GM21423 (cell line): Measurements from ENCODE around the gene ZNF502.
"Not testable (repeated sequence)": the region's sequence is repeated elsewhere in the genome, so short reads cannot be mapped to it uniquely, and the experiment has no call there.

Experiments
- ATAC-seq: cut with Tn5 transposase; IDR thresholded peaks from one replicate; pipeline ENCODE4 v1.9.1; 2021; ENCODE audit warnings: mild to moderate bottlenecking, moderate library complexity; ENCODE audit not compliant: unreplicated experiment

Gene ZNF502

DNA sequence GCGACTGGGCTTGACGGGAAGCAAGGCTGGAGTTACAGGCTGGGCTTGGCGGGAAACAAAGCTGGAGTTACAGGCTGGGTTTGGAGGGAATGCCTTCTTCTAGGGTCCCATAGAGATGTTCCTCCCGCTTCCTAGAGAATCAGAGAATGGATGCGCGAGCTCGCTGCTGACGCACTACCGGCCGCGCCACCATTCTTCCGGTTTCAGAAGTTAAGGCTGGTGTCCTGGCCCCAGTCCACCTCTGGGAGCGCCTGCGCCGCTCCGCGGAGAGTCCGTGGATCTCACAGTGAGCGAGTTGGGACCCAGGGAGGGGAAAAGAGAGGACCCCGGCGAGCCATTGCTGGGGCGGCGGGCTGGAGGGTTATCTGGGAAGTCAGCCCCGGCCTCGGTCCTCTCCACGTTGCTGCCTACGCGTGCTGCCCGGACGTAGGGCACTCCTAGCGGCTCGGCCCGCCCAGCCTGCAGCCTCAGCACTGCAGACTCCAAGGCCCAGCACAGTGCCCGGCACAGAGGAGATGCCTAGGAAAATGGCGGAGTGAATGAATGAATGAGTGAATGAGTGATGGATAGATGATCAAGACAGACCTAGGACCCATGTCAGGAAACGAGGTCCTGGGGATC is at the start of gene ZNF502:
TSS of gene ZNF502 (plus strand) at position 206 of the 621 bp plus-strand sequence. CDS start 7,602 bp downstream, outside the sequence.
- ATAC-seq, result no peak

DNA sequence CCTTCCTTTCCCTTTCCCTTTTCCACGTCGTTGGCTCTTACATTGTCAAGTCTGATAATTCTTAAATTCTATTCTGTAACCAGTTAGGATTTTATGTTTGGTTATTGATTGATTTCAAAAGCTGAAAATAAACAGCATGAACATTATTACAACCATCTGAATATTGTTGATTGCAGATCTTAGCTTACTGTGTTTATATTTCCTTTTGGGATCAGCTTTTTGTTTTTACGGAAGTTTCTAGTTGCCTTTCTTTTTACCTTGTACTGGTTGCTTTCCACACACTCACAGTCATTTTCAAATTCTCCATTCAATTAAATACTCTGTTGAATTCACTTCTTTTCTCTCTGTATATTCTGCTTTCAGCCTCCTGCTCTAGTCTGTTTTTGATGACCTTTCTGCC is 47.3 kb upstream of the ZNF502 start:
- ATAC-seq, result no peak

DNA sequence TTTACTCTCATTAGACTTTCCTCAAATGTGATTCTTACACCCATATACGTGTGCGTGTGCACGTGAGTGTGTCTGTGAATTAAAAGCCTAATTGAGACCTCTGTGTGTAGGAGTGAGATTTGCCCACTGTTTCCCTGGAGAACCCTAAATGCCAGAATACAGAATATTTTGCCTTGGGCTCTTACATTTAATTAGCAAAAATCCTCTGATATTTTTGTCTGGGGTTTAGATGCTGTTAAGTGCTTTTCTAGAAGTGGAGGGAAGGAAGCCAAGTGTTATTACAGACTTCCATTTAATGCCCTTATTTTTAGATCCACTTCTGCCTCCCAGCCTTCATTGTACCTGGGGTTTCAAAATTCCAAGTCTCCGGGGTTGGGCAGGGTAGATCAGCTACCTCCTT is 46.1 kb upstream of the ZNF502 start:
- ATAC-seq, result no peak

DNA sequence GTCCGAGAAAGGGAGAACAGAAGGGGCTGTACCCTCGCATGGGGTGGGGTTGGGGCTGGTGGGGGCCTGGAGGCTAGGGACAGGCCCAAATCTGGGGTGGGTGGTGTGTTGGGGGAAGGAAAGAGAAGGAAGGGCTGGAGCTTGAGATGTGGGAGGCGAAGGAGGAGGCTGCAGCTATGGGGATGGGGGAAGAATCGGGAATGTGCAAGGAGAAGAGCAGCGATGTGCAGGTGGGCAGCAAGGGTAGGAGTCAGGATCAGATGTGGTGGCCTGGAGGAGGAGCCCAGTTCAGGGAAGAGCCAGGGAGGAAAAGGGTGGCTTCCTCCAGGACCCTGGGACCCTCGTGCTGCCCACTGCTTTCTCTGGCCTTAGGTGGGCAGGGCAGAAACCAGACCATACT is 42.7 kb upstream of the ZNF502 start:
- no peak for ATAC-seq

DNA sequence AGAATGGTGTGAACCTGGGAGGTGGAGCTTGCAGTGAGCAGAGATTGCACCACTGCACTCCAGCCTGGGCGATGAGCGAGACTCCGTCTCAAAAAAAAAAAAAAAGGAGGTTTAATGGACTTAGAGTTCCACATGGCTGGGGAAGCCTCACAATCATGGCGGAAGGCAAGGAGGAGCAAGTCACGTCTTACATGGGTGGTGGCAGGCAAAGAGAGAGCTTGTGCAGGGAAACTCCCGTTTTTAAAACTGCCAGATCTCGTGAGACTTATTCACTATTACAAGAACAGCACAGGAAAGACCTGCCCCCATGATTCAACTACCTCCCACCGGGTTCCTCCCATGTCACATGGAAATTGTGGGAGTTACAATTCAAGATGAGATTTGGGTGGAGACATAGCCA is 39.0 kb upstream of the ZNF502 start:
- not testable (repeated sequence) for ATAC-seq

DNA sequence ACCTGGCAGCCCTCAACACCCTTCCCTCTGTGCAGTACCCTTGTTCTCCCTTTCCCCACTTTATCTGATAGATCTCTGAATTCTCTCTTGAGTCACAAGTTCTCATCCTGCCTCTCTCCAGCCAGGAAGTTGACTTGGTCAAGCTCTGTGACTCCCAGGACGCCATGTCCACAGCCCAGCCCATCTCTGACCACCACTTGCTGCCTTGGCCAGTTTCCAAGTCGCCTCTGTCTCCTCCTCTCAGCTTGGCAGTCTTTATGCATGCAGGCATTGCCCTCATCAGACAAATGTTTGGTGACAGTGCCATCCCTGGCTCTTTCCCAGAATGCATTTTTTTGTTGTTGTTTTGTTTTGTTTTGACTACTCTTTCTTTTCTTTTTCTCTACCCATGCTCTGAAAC is 38.2 kb upstream of the ZNF502 start:
- ATAC-seq, result no peak

DNA sequence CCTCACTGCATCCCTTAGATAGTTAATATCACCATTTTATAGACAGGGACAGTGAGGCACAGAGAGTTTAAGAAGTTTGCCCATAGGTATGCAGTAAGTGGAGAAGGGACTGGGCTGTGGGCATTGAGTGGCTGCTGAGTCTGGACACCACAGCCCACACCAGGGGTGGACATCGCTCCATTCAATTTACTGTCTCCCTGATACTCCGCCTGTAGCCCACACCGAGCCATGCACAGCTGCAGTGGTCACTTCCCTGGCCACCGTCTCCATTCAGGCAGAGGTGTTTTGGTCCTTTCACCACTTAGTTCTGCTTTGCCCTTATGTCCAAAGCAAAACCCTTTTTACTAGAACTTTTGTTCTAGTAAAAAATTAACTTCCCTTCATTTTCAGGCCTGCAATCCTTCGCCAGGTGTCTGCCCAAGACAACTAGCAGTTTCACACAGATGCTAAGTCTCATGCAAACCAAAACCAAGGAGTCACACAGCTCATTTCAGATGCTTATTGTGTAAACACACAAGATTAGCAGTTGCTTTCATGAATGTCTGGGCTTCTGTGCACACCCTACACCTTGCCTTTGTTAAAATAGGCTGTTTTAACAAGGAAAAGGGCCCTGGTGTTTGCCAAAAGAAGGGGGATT is 33.9 kb upstream of the ZNF502 start:
- ATAC-seq, result no peak

DNA sequence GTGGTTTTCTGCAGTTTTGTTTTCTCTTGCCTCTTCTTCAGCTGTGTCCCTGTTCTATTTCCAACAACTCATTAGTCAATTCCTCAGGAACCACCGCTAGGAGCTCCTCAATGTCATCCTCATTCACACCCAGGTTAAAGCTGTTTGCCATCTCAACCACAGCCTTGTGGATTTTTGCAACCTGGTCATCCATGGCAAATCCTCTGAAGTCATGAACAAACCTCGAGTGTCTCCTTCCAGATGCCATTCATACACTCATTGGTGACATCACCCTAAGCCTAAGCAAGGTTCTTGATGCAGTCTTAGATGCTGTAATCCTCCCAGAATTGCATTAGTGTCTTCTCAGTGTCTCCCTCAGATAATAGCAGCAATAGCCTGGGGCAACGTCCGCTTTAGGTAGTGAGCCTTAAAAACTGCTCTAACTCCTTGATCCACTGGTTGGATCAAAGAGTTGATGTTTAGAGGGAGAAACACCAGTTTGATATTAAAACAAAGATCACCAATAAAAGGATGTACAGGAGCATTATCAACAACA is 31.5 kb upstream of the ZNF502 start:
- no peak for ATAC-seq

DNA sequence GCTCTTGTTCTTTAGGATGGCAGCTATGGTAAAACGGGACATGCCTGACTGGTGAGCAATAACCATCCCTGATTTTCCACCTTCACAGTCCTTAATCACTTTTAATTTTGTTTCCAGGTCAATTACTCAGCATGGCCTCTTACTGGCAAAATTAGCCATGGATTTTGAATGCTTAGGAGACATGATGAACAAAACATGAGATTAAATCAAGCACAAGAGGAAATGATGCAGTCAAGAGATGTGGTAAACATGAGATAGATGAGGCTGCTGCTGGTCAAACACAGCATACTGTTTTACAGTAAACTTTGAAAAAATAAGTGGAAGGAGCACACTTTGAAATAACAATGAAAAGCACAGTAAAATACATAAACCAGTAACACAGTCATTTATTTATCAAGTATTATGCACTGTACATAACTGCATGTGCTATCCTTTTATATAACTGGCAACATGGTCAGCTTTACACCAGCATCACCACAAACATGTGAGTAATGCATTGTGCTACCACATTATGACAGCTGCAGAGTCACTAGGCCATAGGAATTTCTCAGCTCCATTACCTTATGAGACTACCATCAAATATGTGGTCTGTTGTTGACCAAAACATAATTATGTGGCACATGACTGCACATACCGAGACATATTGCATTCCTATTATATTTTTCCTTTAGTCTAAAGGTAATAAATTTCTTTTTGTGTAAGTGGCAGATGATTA is 30.1 kb upstream of the ZNF502 start:
- ATAC-seq, result no peak

DNA sequence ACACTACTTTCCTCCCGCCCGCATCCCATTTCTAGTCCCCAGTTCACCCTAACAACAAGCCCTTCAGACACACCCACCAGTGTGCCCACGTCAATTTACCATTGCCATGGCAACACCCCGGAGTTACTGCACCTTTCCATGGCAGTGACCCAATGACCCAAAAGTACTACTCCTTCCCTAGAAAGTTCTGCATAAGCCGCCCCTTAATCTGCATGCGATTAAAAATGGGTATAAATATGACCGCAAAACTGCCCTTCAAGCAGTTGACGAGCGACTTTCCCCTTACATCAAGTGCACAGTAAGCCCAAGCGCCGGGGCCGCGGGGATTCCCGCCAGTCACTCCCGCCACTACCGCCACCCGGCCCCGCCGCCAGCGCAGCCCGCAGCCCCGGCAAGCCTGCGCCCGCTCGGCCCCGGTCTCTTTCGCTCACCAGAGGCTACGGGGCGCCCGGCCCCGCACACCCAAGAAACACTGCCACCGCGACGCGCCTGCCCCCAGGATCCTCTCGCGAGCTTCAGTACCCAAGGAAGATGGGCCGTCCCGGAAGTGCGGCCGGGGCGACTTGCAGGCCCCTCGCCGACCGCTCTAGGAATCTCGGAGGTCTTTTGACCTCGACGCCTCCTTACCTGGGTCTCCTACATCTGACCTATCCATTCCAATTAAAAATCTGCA is 27.2 kb upstream of the ZNF502 start:
- ATAC-seq, result no peak

DNA sequence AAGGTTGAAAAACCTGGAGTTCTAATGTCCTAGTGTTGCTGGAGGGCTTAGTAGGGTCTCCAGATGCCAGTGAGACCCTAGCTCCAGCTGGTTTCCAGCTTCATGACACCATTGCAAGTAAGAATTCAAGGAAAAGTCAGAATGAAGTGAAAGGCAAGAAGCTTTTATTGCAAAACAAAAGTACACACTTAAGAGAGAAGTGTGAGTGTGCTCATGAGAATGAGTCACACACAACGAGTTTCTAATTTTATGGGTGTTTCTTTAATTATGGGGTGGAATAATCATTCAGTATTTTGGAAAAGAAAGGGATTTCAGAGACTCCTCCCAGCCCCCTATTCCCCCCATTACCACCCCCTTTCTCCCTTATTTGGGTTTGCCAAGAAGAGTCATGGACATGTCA is 24.6 kb upstream of the ZNF502 start:
- no peak for ATAC-seq

DNA sequence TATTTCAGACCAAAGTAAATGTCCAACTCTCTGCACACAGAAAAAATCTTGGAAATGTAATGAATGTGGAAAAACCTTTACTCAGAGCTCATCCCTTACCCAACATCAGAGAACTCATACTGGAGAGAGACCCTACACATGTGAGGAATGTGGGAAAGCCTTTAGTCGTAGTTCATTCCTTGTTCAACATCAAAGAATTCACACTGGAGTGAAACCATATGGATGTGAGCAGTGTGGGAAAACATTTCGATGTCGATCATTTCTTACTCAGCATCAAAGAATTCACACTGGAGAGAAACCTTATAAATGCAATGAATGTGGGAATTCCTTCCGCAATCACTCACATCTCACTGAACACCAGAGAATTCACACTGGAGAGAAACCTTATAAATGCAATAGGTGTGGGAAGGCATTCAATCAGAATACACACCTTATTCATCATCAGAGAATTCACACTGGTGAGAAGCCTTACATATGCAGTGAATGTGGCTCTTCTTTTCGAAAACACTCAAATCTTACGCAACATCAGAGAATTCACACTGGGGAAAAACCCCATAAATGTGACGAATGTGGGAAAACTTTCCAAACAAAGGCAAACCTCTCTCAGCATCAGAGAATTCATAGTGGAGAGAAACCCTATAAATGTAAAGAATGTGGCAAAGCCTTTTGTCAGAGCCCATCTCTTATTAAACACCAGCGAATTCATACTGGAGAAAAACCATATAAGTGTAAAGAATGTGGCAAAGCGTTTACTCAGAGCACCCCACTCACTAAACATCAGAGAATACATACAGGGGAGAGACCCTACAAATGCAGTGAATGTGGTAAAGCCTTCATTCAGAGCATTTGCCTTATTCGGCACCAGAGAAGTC is 9.0 kb downstream of the ZNF502 start:
- ATAC-seq, result no peak

DNA sequence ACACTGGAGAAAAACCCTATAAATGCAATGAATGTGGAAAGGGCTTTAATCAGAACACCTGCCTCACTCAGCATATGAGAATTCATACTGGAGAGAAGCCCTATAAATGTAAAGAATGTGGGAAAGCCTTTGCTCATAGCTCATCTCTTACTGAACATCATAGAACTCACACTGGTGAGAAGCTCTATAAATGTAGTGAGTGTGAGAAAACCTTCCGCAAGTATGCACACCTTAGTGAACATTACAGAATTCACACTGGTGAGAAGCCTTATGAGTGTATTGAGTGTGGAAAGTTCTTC is 9.6 kb downstream of the ZNF502 start:
- ATAC-seq, result no peak

DNA sequence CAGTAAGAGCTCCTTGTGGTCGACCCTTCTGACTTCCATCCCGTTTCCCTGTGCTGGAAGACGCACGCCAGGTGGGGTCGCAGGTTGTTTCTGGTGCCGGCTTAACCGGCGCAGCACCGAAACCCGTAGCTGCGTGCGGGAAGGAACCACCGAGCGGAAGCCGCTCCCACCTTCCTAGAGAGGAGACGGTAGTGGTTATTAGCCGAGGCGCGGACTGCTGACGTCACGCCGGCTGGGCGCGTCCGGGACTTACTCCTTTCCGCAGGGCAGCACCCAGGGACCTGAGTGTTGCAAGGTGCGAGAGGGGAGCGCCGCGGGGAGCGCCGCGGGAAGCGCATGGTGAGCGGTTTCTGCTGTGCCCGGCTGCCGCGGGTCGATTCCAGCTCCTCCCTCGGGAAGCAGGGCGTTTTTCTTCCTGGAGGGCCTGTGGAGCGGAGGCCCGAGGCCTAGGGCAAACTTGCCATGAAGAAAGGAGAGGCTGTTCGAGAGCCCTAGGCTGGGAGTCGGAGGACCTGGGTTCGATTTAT is 17.0 kb downstream of the ZNF502 start, which contains the start of gene ZNF501:
TSS of gene ZNF501 (plus strand) at position 252 of the 527 bp plus-strand sequence. CDS start 4,787 bp downstream, outside the sequence.
- ATAC-seq, result peak; percentile 85

DNA sequence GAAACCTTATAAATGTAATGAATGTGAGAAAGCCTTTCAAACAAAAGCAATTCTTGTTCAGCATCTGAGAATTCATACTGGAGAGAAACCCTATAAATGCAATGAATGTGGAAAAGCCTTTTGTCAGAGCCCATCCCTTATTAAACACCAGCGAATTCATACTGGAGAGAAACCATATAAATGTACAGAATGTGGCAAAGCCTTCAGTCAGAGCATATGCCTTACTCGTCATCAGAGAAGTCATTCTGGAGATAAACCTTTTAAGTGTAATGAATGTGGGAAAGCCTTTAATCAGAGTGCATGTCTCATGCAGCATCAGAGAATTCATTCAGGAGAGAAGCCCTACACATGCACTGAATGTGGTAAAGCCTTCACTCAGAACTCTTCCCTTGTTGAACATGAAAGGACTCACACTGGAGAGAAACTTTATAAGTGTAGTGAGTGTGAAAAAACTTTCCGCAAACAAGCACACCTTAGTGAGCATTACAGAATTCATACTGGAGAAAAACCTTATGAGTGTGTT is 22.2 kb downstream of the ZNF502 start:
- ATAC-seq, result no peak

DNA sequence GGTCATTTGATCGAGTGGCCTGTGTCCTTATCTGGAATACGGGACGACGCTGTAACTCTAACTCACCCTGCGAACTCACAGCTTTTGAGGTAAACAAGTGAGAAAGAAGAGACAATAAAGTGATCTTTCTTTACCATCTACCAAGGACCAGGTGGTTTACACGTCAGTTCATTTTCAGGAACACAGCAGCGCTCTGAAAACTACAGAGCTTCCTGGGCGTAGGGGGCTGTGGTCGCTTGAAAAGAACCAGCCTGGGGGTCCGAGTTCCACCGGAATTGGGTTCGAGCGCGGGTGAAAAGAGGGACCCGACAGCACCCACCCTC is 48.6 kb downstream of the ZNF502 start:
- ATAC-seq, result no peak

DNA sequence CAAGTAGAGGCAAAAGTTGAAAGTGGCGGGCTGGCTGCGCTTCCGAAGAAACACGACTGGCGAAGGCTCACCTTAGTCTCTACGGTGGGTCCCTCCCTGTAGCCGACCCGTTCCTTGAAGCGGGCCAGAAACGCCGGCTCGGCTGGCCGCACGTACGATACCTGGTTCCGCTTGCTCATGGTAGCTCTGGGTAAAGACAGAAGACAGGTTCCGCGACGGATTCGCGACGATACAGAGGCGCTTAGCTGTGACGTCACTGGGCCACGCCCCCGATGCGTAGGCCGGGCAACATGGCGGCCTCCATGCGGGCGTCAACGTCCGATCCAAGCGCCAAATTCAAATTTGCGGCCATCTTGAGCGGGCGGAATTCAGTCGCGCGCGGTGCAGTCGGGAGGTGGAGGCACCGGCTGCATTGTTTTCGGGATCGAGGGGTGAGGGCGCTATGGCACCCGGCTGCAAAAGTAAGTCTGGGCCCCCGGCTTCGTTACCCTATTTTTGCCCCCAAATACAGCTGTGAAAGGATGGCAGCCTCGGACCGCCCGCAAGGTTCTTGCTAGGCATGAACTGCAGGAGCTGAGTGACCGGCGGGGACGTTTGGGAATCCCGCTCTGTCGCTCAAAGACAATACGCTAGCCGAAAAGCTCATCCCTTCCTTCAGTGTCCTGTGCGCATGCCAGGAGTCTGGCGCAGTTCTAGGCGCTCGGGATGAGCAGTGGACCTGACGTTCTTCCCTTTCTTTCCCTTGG is 49.1 kb downstream of the ZNF502 start, which contains the start of the genes KIAA1143 and KIF15:
TSS of gene KIAA1143 (minus strand) at position 196 of the 746 bp plus-strand sequence. CDS start at position 179, 17 bp downstream.
TSS of gene KIF15 (plus strand) at position 371 of the 746 bp plus-strand sequence. CDS start at position 443, 72 bp downstream.
- peak; percentile 88 for ATAC-seq

DNA sequence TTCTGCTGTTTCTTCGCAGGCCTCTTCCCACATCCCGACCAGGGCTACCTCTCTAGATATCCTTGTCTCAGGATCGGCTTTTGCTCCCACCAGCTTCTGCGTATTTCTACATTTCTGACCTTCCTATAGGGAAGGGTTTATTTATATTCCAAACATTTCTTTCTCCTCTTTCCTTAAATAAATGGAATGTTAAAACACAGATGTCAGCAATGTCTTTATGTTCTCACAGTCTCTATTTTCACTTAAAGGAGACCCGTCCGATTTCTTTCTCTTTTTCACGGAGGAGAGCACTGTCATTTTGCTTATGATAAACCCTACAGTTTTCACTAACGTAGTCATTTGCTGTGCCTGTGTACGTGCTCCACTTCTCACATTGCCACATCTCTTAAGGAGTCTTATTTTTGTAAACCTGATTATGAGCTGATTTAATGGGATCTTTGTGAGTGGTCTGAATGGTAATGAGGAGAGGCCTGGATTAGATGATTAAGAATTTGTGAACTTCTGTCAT is 49.8 kb downstream of the ZNF502 start:
- no peak for ATAC-seq

DNA sequence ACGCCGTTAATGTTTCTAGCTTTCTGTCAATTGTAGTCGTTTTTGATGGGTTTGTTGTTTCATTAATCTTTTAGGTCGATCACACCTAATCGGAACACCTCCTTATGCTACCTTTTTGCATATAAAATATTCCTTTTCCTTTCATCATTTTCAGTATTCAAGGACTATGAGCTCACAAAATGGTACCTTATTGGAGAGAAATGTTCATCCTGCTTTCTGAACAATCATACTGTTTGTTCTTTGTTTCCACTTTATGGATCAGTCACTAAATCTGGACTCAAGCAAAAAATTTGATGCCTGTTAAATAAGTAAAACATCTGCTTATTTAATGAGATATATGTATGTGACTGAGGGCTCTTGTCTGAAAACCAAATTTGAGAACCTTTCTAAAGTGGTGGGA is 50.2 kb downstream of the ZNF502 start:
- ATAC-seq, result no peak
